SJCRH30 (cell line): Measurements from ENCODE around the gene OPCML. TPM values are rescaled to one million over a fixed set of nuclear protein-coding genes. Genes with fewer than 3 reads are reported as not detected.

Experiments
- DNase-seq, 2 experiments: peaks; one replicate each; pipeline ENCODE4 v3.0.0-alpha.2; 2015 to 2020
- H3K27ac ChIP-seq: fragments of 250-450 bp; sonication (Bioruptor Pico); 2 replicates; pipeline ENCODE4 v1.5.1; 2020; ENCODE audit warnings: mild to moderate bottlenecking, moderate library complexity
- H3K27me3 ChIP-seq: fragments of 250-450 bp; sonication (Bioruptor Pico); 2 replicates; pipeline ENCODE4 v1.5.1; 2020; ENCODE audit warnings: mild to moderate bottlenecking, moderate library complexity
- H3K36me3 ChIP-seq: fragments of 250-450 bp; sonication (Bioruptor Pico); 2 replicates; pipeline ENCODE4 v1.5.1; 2020; ENCODE audit warnings: mild to moderate bottlenecking, moderate library complexity
- H3K4me1 ChIP-seq: fragments of 250-450 bp; sonication (Bioruptor Pico); 2 replicates; pipeline ENCODE4 v1.5.1; 2020; ENCODE audit warnings: mild to moderate bottlenecking, moderate library complexity
- H3K4me3 ChIP-seq: fragments of 250-450 bp; sonication (Bioruptor Pico); 2 replicates; pipeline ENCODE4 v1.5.1; 2020; ENCODE audit warnings: mild to moderate bottlenecking, moderate library complexity
- H3K9me3 ChIP-seq: fragments of 250-450 bp; sonication (Bioruptor Pico); replicated peaks from 2 replicates; pipeline ENCODE4 v1.5.1; 2020; ENCODE audit warnings: mild to moderate bottlenecking, moderate library complexity
- total RNA-seq: library from RNA; depleted of rRNA; stranded (reverse); fragments of >200 nt; shearing (Covaris generic); gene quantifications from 2 replicates; pipeline ENCODE4 v1.2.3, GENCODE V29; 2014

The OPCML gene
- total RNA-seq, 1 experiment from 2014 or later: not detected

DNA sequence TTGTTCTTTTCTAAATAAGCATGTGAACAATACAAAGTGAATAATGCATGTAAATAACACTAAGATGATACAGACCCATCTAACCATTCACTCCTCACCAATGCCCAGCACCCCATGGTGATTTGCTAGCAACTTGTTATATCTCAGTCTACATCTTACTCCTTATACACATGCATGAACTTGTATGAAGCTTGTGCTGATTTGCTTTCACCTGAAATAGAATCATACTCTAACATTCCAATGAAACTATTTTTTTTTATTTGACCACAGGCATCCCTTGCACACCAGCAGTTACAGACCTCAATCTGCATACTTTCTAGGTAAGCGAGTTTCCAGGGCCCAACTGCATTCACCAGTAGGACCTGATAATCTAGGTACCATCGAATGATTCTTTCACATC is 873.6 kb downstream of the OPCML start:
- no peaks in the 10 kb centered on the region for H3K27me3 ChIP-seq
- H3K4me1 ChIP-seq: no peaks in the 10 kb centered on the region
- no peaks in the 10 kb centered on the region for H3K9me3 ChIP-seq
- no peak for DNase-seq
- H3K36me3 ChIP-seq: no peaks in the 10 kb centered on the region
- no peak overlapping the region for H3K27ac ChIP-seq
- no peak overlapping the region for H3K4me3 ChIP-seq

DNA sequence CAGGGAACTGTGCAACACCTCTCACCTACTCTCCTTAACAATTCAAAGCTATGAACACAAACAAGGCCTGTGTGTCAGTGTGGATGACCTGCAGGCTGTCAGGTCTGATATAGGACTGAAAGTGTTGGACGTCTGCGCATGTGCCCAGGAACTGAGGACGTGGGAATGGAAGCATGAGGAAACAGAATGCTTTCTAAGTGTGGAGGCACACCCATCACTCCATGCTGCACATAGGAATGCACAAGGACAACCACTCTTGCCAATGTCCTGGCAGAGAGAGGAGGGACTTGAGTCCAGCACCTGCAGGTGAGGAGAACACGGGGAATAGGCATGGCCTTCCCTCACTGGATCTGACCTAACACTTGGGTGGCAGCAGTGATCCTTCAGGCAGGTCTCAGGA is 874.3 kb downstream of the OPCML start:
- no peak overlapping the region for H3K4me3 ChIP-seq
- H3K4me1 ChIP-seq: no peaks in the 10 kb centered on the region
- H3K27ac ChIP-seq: no peak overlapping the region
- H3K27me3 ChIP-seq: no peaks in the 10 kb centered on the region
- no peak for DNase-seq
- H3K36me3 ChIP-seq: no peaks in the 10 kb centered on the region
- H3K9me3 ChIP-seq: no peaks in the 10 kb centered on the region

DNA sequence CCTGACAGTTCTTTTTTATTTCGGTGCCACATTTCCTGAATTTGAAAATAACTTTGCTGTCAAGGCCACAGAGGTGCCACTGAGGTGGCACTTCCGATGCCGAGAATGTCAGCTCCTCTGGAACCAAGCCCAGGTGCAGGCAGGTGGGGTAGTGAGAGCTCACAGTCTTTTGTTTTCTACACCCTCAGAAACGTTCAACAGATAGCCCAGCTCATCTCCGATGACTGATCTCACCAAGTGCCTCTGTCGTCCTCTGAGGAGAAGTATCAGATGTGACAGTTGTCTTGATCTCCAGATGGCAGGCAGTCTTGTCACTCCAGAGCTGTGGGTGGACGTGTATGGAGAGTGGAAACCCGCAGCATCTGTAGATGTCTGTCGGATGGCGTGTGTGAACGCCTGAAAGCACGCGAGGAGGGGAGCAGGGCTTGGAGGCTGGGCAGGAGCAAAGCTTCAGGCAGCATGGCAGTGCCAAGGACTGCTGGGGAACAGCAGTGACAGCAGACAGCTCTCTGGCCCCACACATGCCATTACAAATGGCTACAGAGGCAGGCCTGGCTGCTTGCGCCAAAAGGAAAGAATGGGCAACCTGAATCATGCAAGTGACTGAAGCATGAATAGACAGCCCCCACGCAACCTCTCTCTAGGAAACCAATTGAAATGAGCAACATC is 877.0 kb downstream of the OPCML start:
- Histone ChIP-seq H3K4me3 (no peak overlapping the region), H3K9me3 (no peaks in the 10 kb centered on the region), H3K27ac (no peak overlapping the region), H3K36me3 (no peaks in the 10 kb centered on the region), H3K4me1 (no peaks in the 10 kb centered on the region), H3K27me3 (no peaks in the 10 kb centered on the region)
- DNase-seq: no peak

DNA sequence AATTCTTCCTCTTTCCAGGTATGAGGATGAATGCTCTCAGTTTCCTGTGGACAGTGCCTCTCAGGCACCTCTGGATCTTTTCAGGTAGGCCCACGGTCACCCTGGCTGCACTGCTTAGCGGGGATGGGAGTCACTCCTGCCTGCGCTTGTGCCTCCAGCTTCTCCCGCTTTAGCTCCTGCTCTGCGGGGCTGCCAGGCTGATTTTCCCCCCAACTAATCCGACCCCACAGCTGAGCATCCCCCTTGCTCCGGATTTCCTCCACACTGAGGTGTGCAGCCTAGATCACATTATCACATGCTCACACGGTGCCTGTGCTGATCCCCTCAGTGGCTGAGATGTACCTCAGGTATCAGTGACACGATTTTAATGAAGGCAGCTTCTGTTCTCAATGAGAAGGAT is 879.1 kb downstream of the OPCML start:
- Histone ChIP-seq H3K9me3 (no peaks in the 10 kb centered on the region), H3K36me3 (no peaks in the 10 kb centered on the region), H3K4me3 (no peak overlapping the region), H3K27me3 (no peaks in the 10 kb centered on the region), H3K4me1 (no peaks in the 10 kb centered on the region), H3K27ac (no peak overlapping the region)
- DNase-seq: no peak

DNA sequence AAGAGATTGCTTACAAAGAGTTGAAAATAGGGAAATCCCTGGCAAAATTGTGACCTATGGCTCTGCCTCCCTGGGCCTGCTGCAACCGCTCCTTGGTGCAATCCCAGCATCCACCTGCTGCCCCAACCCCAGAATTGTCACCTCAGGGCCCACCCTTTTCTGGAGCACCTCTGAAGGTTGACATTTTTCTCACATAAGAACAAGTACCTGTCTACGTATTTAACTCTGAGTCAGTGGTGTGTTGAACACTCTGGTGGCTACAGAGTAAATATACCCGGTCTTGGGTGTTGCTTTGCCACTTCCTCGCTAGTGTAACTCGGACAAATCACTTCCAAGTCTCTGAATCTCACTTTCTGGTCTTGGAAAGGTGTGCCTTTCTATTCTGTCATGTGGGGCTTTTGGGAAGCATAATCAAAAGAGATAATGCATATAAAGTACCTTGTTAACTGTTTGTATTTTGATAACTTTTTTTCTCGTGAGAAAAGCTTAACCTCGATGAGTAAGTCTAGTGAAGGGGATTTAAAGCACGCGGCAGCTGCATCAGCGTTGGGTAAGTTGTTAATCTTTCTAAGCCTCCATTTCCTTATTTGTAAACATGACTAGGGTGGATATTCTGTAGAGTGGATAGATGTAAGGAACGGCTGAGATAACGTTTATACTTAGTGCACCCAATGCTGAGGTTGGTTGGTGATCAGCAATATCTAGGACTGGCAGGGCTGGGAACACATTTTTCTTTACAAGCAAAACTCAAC is 881.2 kb downstream of the OPCML start:
- no peaks in the 10 kb centered on the region for H3K27me3 ChIP-seq
- H3K9me3 ChIP-seq: no peaks in the 10 kb centered on the region
- DNase-seq: peak in 1 of 2 experiments; percentile 1
- H3K4me3 ChIP-seq: no peak overlapping the region
- no peaks in the 10 kb centered on the region for H3K36me3 ChIP-seq
- no peak overlapping the region for H3K27ac ChIP-seq
- H3K4me1 ChIP-seq: no peaks in the 10 kb centered on the region

DNA sequence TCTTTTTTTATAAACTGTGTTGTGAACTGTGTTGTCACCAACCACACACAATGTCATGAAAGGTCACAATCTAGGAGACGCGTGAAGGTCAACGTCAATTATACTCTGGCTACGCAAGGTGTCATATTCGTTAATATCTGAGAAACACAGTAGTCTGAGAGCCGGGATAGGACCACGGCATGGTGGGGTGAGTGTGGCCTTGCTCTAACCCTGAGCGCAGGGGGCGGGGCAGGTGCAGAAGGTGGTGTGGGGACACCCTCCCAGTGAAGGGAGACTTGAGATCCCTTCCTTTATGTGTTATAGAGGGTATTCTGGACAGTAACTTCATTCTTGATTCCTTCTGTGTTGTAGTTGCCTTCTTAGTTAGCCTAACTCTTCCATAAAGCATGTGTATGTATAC is 883.0 kb downstream of the OPCML start:
- no peaks in the 10 kb centered on the region for H3K27me3 ChIP-seq
- H3K4me3 ChIP-seq: no peak overlapping the region
- H3K36me3 ChIP-seq: no peaks in the 10 kb centered on the region
- DNase-seq: no peak
- H3K27ac ChIP-seq: no peak overlapping the region
- no peaks in the 10 kb centered on the region for H3K4me1 ChIP-seq
- H3K9me3 ChIP-seq: no peaks in the 10 kb centered on the region

DNA sequence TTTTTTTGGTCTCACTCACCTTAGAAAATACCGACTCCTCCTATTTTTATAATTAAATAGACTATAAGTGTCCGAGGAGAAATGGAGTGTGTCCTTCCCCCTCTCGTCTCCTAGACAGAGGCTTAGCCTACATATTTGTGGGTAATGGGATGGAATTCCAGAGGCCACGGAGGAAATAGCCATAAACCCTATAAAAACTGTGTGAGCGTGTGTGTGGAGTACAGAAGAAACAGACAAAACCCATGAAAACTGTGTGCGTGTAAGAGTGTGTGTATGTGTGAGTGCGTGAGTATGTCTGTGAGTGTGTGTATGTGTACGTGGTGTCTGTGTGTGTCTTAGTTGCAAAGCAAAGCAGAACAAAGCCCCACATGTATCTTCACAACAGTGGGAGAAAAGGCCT is 883.5 kb downstream of the OPCML start:
- H3K36me3 ChIP-seq: no peaks in the 10 kb centered on the region
- H3K27ac ChIP-seq: no peak overlapping the region
- H3K4me1 ChIP-seq: no peaks in the 10 kb centered on the region
- H3K27me3 ChIP-seq: no peaks in the 10 kb centered on the region
- H3K4me3 ChIP-seq: no peak overlapping the region
- H3K9me3 ChIP-seq: no peaks in the 10 kb centered on the region
- DNase-seq: no peak

DNA sequence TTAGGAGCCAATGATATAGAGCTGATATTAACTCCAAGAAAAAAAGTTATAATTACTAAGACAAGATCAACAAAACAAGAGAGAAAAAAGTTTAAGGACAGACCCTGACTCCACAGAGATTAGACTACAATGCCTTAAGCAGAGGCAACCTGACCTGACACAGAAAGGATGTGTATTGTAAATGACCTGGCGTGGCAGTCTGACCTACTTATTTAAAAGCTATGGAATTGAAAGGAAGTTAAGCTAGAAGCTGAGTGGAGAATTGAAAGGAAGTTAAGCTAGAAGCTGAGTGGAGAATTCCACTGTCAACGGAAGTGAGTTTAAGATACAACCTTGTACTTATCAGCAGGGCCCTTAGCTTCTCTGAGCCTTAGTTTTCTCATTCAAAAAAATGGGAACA is 885.4 kb downstream of the OPCML start:
- DNase-seq: no peak
- no peaks in the 10 kb centered on the region for H3K36me3 ChIP-seq
- H3K4me1 ChIP-seq: no peaks in the 10 kb centered on the region
- H3K4me3 ChIP-seq: no peak overlapping the region
- no peaks in the 10 kb centered on the region for H3K27me3 ChIP-seq
- H3K27ac ChIP-seq: no peak overlapping the region
- H3K9me3 ChIP-seq: no peaks in the 10 kb centered on the region

DNA sequence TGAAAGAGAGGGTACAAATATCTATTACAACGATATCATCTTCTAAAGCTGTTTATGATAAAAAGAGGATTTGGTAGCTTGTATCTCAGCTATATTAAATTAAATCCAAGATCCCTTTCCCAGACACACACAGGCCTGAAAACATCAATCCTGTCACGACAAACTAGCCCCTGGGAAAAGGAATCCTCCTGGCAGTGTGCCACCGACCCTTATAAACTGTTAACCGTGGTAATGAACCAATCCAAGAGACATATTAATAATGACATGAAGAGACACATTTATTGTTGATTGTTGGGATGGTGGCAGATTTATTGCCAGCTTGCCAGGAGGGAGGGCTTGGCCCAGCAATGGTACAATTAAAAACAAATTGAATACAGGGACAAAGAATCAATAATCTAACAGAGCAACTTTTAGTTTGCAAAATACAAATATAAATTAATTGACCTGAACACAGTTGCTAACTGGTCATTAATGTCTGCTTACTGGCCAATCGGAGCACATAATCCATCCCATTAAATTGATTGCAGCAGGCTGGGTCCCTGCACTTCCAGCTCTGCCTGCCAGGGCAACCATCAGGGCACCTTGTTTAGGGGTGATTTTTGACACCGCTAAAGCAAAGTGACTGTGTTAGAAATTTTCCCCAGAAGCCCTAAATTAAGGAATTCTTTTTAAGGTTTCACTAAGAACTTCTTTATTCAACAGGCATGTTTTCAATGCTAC is 887.6 kb downstream of the OPCML start:
- no peaks in the 10 kb centered on the region for H3K36me3 ChIP-seq
- H3K4me3 ChIP-seq: no peak overlapping the region
- no peaks in the 10 kb centered on the region for H3K4me1 ChIP-seq
- DNase-seq: no peak
- no peaks in the 10 kb centered on the region for H3K27me3 ChIP-seq
- no peak overlapping the region for H3K27ac ChIP-seq
- no peaks in the 10 kb centered on the region for H3K9me3 ChIP-seq

DNA sequence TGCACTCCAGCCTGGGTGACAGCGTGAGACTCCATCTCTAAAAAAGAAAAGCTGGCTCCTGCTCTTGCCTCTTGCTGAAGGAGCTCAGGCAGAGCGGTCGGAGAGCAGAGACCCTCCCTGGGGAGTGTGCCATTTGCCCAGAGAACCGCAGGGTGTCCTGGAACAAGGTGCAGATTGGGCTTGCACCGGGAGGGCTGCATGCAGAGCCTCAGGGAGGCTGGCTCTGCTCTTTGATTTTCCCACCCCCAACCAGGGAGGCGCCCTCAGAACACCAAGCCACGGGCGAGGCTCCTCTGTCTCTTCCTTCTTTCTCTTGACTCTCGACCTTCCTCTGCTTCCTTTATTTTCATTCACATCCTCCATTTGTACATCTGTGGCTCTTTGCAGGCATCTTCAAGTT is 889.1 kb downstream of the OPCML start:
- H3K27ac ChIP-seq: no peak overlapping the region
- no peaks in the 10 kb centered on the region for H3K9me3 ChIP-seq
- no peaks in the 10 kb centered on the region for H3K27me3 ChIP-seq
- no peaks in the 10 kb centered on the region for H3K4me1 ChIP-seq
- H3K4me3 ChIP-seq: no peak overlapping the region
- H3K36me3 ChIP-seq: no peaks in the 10 kb centered on the region
- DNase-seq: no peak

DNA sequence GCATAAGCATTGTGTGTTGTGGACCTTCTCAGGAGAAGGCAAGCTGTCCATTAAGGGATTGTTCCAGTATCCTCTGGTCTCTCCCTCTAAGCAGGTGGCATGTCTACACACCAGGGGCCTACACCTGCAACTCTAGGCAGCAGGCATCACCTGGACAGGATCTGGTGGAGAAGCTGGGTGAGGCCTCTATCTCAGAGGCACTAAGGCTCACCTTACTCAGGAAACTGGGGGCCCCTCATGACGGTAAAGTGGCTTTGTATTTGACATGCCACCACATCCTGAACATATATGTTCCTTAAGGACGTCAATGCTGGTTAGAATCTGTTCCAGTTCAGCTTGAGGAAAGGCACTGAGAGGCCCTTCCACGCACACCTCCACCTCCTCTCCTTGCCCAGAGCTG is 891.3 kb downstream of the OPCML start:
- Histone ChIP-seq H3K4me1 (no peaks in the 10 kb centered on the region), H3K36me3 (no peaks in the 10 kb centered on the region), H3K4me3 (no peak overlapping the region), H3K27ac (no peak overlapping the region), H3K9me3 (no peaks in the 10 kb centered on the region), H3K27me3 (no peaks in the 10 kb centered on the region)
- DNase-seq: no peak

DNA sequence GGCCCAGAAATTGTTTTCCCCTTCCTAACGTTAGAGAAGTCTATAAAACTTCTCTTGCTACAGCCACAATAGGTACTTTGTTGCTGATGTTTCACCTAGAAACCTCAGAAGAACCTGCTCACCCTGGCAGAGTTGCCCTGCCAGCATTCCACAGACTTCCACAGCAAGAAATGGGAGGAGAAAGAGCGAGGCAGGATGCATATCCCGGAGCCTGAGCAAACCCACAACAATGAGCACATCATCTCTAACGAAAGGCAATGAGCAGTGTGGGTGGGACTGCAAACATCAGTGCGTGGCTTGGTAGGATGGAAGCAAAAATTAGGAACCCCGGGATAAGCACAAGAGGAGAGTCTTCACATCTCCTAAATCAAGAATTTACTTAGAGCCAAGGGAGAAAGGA is 892.3 kb downstream of the OPCML start:
- H3K4me3 ChIP-seq: no peak overlapping the region
- no peaks in the 10 kb centered on the region for H3K36me3 ChIP-seq
- no peaks in the 10 kb centered on the region for H3K4me1 ChIP-seq
- no peaks in the 10 kb centered on the region for H3K9me3 ChIP-seq
- no peak overlapping the region for H3K27ac ChIP-seq
- no peak for DNase-seq
- no peaks in the 10 kb centered on the region for H3K27me3 ChIP-seq

DNA sequence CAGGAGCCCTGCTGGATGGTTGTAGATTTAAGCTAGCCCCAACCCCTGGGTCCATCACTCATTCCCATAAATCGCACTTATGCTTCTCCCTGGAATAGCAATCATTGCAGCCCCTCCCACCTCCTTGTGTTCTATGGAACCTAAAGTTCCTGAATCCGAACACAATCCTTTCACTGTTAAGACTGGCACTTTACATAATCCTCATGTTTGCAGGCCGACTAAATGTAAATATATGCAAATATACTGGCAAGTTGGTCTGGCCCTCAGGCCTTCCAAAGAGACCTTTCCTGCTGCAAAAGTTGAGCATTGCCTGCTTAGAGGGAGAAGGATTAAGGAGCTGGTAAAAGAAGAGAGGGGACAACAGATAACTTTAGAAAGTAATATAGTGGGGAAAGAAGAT is 892.9 kb downstream of the OPCML start:
- DNase-seq: no peak
- no peaks in the 10 kb centered on the region for H3K36me3 ChIP-seq
- H3K9me3 ChIP-seq: no peaks in the 10 kb centered on the region
- no peaks in the 10 kb centered on the region for H3K4me1 ChIP-seq
- no peaks in the 10 kb centered on the region for H3K27me3 ChIP-seq
- H3K27ac ChIP-seq: no peak overlapping the region
- H3K4me3 ChIP-seq: no peak overlapping the region

DNA sequence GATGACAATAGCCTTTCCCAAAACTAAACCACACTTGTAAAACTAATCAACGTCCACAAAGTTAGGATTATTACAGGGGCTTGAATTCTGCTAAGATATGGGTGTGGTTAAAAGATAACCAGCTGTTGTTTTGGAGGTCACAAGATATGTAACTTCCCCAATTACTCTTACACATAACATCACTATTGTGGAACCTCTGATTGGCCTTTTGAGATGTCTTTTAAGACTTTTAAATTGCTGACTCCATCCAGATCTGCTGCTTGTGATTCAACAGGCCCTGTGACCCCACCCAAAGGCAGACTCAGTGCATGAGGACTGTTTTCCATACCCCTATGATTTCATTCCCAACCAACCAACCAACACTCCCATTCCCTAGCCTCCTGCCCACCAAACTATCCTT is 893.9 kb downstream of the OPCML start:
- H3K27ac ChIP-seq: no peak overlapping the region
- H3K27me3 ChIP-seq: no peaks in the 10 kb centered on the region
- no peaks in the 10 kb centered on the region for H3K36me3 ChIP-seq
- no peaks in the 10 kb centered on the region for H3K9me3 ChIP-seq
- no peak for DNase-seq
- H3K4me3 ChIP-seq: no peak overlapping the region
- no peaks in the 10 kb centered on the region for H3K4me1 ChIP-seq

DNA sequence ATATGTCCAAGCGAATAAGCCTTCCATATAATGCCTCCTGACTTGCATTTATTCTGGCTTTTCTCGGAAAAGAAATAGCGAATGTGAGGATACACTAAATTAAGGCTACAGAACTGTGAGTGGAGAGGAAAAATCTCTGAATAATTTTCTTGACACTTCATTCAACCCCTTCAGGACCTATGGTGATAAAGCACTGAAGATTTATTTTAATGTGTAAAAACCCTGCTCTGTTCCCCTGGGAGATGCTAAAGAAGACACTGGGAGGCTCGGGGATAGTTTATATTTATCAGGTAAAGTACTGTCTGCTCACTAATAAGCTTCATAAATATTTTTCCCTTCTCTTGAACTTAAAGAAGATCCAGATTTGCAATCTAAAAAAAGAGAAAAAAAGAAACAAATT is 895.8 kb downstream of the OPCML start:
- Histone ChIP-seq H3K27ac (no peak overlapping the region), H3K4me1 (no peaks in the 10 kb centered on the region), H3K9me3 (no peaks in the 10 kb centered on the region), H3K36me3 (no peaks in the 10 kb centered on the region), H3K4me3 (no peak overlapping the region), H3K27me3 (no peaks in the 10 kb centered on the region)
- no peak for DNase-seq
